ENCODE measurements around the gene DIABLO. TPM values are rescaled to one million over a fixed set of nuclear protein-coding genes. Genes with fewer than 3 reads are reported as not detected.

DIABLO gene
- total and polyA plus RNA-seq, 12 donors, result 40.2 to 100 (median 51.9) TPM

DNA sequence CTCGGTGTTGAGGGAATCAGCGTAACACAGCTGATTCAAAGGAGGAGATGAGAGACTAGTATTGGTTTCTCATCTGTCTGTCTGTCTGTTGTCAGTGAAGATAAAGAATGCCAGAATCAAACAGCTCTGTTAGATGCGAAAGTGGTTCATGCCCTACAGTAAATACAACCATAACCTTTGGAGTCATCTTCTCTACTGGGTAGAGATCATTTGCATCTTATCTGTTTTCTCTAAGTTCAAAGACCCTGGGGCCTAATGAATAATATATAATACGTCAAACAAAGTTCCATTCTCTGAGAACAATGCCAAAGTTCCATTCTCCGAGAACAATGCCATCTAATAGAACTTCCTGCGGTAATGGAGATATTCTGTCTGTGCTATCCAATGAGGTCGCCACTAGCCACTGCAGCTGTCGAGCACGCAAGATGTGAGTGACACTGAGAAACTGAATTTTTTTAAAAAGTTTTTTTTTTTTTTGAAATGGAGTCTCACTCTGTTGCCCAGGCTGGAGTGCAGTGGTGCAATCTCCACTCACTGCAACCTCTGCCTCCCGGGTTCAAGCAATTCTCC is 58.4 kb downstream of the DIABLO start:
- intact Hi-C loops (cut with DNase I), result no loop called here
- TF ChIP-seq, protein P1, sequence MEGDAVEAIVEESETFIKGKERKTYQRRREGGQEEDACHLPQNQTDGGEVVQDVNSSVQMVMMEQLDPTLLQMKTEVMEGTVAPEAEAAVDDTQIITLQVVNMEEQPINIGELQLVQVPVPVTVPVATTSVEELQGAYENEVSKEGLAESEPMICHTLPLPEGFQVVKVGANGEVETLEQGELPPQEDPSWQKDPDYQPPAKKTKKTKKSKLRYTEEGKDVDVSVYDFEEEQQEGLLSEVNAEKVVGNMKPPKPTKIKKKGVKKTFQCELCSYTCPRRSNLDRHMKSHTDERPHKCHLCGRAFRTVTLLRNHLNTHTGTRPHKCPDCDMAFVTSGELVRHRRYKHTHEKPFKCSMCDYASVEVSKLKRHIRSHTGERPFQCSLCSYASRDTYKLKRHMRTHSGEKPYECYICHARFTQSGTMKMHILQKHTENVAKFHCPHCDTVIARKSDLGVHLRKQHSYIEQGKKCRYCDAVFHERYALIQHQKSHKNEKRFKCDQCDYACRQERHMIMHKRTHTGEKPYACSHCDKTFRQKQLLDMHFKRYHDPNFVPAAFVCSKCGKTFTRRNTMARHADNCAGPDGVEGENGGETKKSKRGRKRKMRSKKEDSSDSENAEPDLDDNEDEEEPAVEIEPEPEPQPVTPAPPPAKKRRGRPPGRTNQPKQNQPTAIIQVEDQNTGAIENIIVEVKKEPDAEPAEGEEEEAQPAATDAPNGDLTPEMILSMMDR (IDR thresholded peaks at IDR 0.05), result no peak
- TF ChIP-seq POLR2A (IDR thresholded peaks at IDR 0.05), result no peak
- Histone ChIP-seq H3K9me3 (replicated peaks in 1 of 3) (no peaks in the 10 kb centered on the region), H3K4me3 (no peak overlapping the region), H3K27ac (no peak overlapping the region), H3K27me3 (no peaks in the 10 kb centered on the region), H3K36me3 (replicated peaks in 1 of 2) (no peaks in the 10 kb centered on the region), H3K4me1 (replicated peaks in 1 of 2) (no peaks in the 10 kb centered on the region)
- no peak for DNase-seq
- WGBS, 4 donors, result 82 to 88% (median 83%) methylated on average over 10 of the region's 10 CpGs

DNA sequence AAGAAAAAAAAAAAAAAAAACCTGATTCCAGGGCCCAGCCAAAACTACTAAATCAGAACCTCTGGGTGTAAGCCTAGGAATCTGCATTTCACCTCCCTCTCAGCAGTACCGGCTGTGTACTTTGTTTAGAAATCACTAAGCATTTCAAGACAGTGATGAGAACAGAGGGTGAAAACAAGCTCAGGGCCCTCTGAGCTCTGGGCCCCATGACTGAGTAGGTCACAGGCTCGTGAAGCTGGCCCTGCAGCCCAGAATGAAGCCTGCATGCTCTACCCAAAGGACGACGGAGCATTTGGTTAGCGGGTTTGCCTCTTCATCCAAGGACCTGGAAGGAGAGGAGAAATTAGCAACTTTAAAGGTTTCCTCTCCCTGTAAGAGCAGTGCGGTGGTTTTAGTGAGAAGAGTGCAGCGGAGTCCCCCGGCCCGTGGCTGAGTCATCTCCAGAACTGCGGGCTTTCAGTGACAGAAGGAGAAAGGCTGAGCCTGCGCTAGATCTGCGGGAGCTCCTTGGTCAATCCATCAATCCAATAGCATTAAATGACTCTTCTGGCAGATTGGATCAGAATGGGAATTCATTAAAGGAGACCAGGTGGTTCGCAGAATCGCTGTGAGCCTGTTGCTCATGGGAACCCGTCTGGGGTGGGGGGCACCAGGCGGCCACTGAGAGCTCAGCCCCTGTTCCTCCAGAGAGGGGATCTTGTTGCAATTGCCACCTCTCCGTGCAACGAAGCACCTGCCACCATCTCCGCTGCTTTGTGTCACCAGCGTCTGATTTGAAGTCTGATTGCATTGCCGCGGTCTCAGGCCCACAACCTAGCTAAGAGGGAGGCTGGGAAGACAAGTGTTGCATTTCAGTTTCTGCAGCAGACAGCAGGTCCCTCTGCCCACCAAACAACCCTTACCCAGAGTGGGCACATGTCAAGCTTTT is 59.2 kb downstream of the DIABLO start:
- no peak overlapping the region for H3K27ac ChIP-seq
- no peak for DNase-seq
- intact Hi-C loops (cut with DNase I), result no loop called here
- no peaks in the 10 kb centered on the region for H3K36me3 ChIP-seq (replicated peaks in 1 of 2)
- WGBS, 4 donors, result 79 to 89% (median 82%) methylated on average over 19 to 22 of the region's 22 CpGs
- no peak for TF ChIP-seq POLR2A (IDR thresholded peaks at IDR 0.05)
- TF ChIP-seq, protein P1 (IDR thresholded peaks at IDR 0.05), result no peak
- H3K4me3 ChIP-seq, result no peak overlapping the region
- no peaks in the 10 kb centered on the region for H3K4me1 ChIP-seq (replicated peaks in 1 of 2)
- H3K9me3 ChIP-seq (replicated peaks in 1 of 3), result no peaks in the 10 kb centered on the region
- no peaks in the 10 kb centered on the region for H3K27me3 ChIP-seq

DNA sequence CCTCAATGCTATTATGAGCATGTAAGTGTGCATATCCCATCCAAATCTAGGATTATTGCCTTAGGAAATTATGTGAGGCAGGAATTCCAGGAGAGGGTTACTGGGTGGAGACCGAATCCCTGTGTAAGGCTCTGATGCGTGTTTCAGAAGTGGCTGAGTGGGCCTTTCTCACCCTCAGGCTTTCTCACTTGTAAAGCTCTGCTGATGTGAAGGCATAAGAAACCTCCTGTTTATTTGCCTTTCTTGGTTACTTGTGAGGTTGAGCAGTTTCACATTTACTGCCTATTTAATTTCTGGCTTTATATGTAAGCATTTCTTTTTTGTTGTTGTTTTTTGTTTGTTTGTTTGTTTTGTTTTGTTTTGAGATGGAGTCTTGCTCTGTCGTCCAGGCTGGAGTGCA is 62.9 kb downstream of the DIABLO start:
- Histone ChIP-seq H3K27ac (no peak overlapping the region), H3K4me3 (no peak overlapping the region), H3K4me1 (replicated peaks in 1 of 2) (no peaks in the 10 kb centered on the region), H3K27me3 (no peaks in the 10 kb centered on the region), H3K36me3 (replicated peaks in 1 of 2) (no peaks in the 10 kb centered on the region), H3K9me3 (replicated peaks in 1 of 3) (no peaks in the 10 kb centered on the region)
- DNase-seq, result no peak
- WGBS, 4 donors, result 81 to 84% (median 84%) methylated on average over 3 of the region's 3 CpGs
- intact Hi-C loops (cut with DNase I), result no loop called here
- TF ChIP-seq, protein P1 (IDR thresholded peaks at IDR 0.05), result no peak
- TF ChIP-seq POLR2A (IDR thresholded peaks at IDR 0.05), result no peak

DNA sequence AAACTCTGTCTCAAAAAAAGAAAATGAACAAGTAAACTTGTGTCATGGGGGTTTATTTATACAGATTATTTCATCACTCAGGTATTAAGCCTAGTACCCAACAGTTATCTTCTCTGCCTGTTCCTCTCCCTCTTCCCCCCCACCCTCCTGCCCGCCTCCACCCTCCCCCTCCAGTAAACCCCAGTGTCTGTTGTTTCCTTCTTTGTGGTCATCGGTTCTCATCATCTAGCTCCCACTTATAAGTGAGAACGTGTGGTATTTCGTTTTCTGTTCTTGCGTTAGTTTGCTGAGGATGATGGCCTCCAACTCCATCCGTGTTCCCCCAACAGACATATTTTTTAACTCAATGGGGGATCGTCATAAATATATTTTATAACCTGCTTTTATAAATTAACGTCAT is 64.2 kb downstream of the DIABLO start:
- no peak for DNase-seq
- H3K9me3 ChIP-seq (replicated peaks in 1 of 3), result no peaks in the 10 kb centered on the region
- H3K27ac ChIP-seq, result no peak overlapping the region
- 66 to 69% (median 68%) methylated on average over 8 of the region's 8 CpGs for WGBS, 4 donors
- intact Hi-C loops (cut with DNase I), result no loop called here
- H3K36me3 ChIP-seq (replicated peaks in 1 of 2), result no peaks in the 10 kb centered on the region
- no peak overlapping the region for H3K4me3 ChIP-seq
- TF ChIP-seq, protein P1 (IDR thresholded peaks at IDR 0.05), result no peak
- TF ChIP-seq POLR2A (IDR thresholded peaks at IDR 0.05), result no peak
- H3K27me3 ChIP-seq, result no peaks in the 10 kb centered on the region
- H3K4me1 ChIP-seq (replicated peaks in 1 of 2), result no peaks in the 10 kb centered on the region
